ENCODE results near the gene SF1. TPM values are rescaled to one million over a fixed set of nuclear protein-coding genes. Genes with fewer than 3 reads are reported as not detected.

Gene SF1
- total RNA-seq, 6 donors from 2014 or later, result 231 to 625 (median 265) TPM

GRCh38 chr11:64772303-64773018, 5.9 kb downstream of the SF1 start:
- Histone ChIP-seq H3K27me3 (no peaks in the 10 kb centered on the region), H3K4me3 (no peak overlapping the region), H3K27ac (peak overlapping the region; percentile 47 to 77 (median 64)), H3K36me3 (peaks cover 84 to 98% (median 87%) of the 10 kb centered on the region in 4 donors), H3K4me1 (peaks cover 45 to 71% (median 50%) of the 10 kb centered on the region in 4 donors), H3K9me3 (no peaks in the 10 kb centered on the region)
- no peak for TF ChIP-seq EP300 (IDR thresholded peaks at IDR 0.05)
- no peak for TF ChIP-seq POLR2AphosphoS5 (IDR thresholded peaks at IDR 0.05)
- no peak for TF ChIP-seq POLR2A (IDR thresholded peaks at IDR 0.05)
- TF ChIP-seq CTCF (IDR thresholded peaks at IDR 0.05), result no peak
- ATAC-seq (ENCODE audit: low FRiP score in 2 of 2) (no peak), DNase-seq (no peak)
- 54 to 57% methylated on average over 3 of the region's 3 CpGs for WGBS, 2 donors

GRCh38 chr11:64771861-64772260, 6.5 kb downstream of the SF1 start:
- Histone ChIP-seq H3K4me3 (no peak overlapping the region), H3K4me1 (peaks cover 42 to 65% (median 47%) of the 10 kb centered on the region in 4 donors), H3K27me3 (no peaks in the 10 kb centered on the region), H3K27ac (peak overlapping the region in 3 of 4 donors; percentile 47 to 77 (median 74)), H3K9me3 (no peaks in the 10 kb centered on the region), H3K36me3 (peaks cover 90 to 100% (median 93%) of the 10 kb centered on the region in 4 donors)
- TF ChIP-seq EP300 (IDR thresholded peaks at IDR 0.05), result no peak
- no peak for TF ChIP-seq POLR2A (IDR thresholded peaks at IDR 0.05)
- no peak for TF ChIP-seq POLR2AphosphoS5 (IDR thresholded peaks at IDR 0.05)
- TF ChIP-seq CTCF (IDR thresholded peaks at IDR 0.05), result no peak
- DNase-seq, result no peak
- peak in 1 of 2 donors; percentile 11 for ATAC-seq (ENCODE audit: low FRiP score in 2 of 2)
- 47 to 78% methylated on average over 2 of the region's 2 CpGs for WGBS, 2 donors

- TF ChIP-seq CTCF (IDR thresholded peaks at IDR 0.05) (no peak), POLR2A (IDR thresholded peaks at IDR 0.05) (no peak), EP300 (IDR thresholded peaks at IDR 0.05) (no peak), POLR2AphosphoS5 (IDR thresholded peaks at IDR 0.05) (no peak)
- WGBS, 2 donors, result 93 to 94% methylated on average over 12 of the region's 12 CpGs
- no peaks in the 10 kb centered on the region for H3K27me3 ChIP-seq
- H3K4me3 ChIP-seq, result no peak overlapping the region
- H3K9me3 ChIP-seq, result no peaks in the 10 kb centered on the region
- ATAC-seq (ENCODE audit: low FRiP score in 2 of 2) (no peak), DNase-seq (no peak)
- peaks cover 28 to 53% (median 33%) of the 10 kb centered on the region in 4 donors for H3K4me1 ChIP-seq
- H3K36me3 ChIP-seq, result peaks cover 90 to 100% (median 96%) of the 10 kb centered on the region in 4 donors
- H3K27ac ChIP-seq, result no peak overlapping the region
These were observed 8.2 kb downstream of the SF1 start for GRCh38 chr11:64770120-64770519.

GRCh38 chr11:64769283-64769682, 9.1 kb downstream of the SF1 start:
- no peak for ATAC-seq (ENCODE audit: low FRiP score in 2 of 2)
- Histone ChIP-seq H3K4me1 (peaks cover 26 to 48% (median 31%) of the 10 kb centered on the region in 4 donors), H3K27ac (no peak overlapping the region), H3K9me3 (no peaks in the 10 kb centered on the region), H3K36me3 (peaks cover 90 to 100% (median 96%) of the 10 kb centered on the region in 4 donors), H3K4me3 (no peak overlapping the region), H3K27me3 (no peaks in the 10 kb centered on the region)
- 89 to 91% methylated on average over 6 of the region's 6 CpGs for WGBS, 2 donors
- TF ChIP-seq POLR2AphosphoS5 (IDR thresholded peaks at IDR 0.05) (no peak), EP300 (IDR thresholded peaks at IDR 0.05) (no peak), CTCF (IDR thresholded peaks at IDR 0.05) (no peak), POLR2A (IDR thresholded peaks at IDR 0.05) (no peak)
- DNase-seq, result no peak

All from upper lobe of left lung (tissue), 6 donors.